Omental fat pad (tissue), 4 donors: ENCODE measurements around the gene F7. TPM values are rescaled to one million over a fixed set of nuclear protein-coding genes. Genes with fewer than 3 reads are reported as not detected.

Experiments
- ATAC-seq: fragments of 150-250 bp; one replicate; pipeline ENCODE4 v1.9.1; 2016; ENCODE audit warnings: mild to moderate bottlenecking, moderate library complexity; ENCODE audit not compliant: low FRiP score
- DNase-seq: peaks from one replicate; pipeline ENCODE4 v3.0.0-alpha.2; 2019; ENCODE audit warnings: low spot score
- CTCF ChIP-seq, 3 donors: fragments of 450-650 bp; IDR thresholded peaks; one replicate each; pipeline ENCODE4 v1.5.1; 2016 to 2017; ENCODE audit warnings: antibody characterized with exemption in 3 of 3, mild to moderate bottlenecking in 3 of 3, moderate library complexity in 2 of 3
- total RNA-seq, 4 donors: library from RNA; depleted of rRNA; stranded (reverse); fragments of >200 nt; gene quantifications; one replicate each; pipeline ENCODE4 v1.1.0, GENCODE V29; 2016

Gene F7
- total RNA-seq, 4 donors from 2014 or later, result 0.24 to 0.74 TPM; not detected in 2

- no peak for DNase-seq
- TF ChIP-seq CTCF (IDR thresholded peaks at IDR 0.05), result no peak
- ATAC-seq, result no peak
Observed at GRCh38 chr13:113148940-113149503, 43.4 kb downstream of the F7 start.

GRCh38 chr13:113149711-113150549 is 44.3 kb downstream of the F7 start:
- ATAC-seq (no peak), DNase-seq (no peak)
- TF ChIP-seq CTCF (IDR thresholded peaks at IDR 0.05), result no peak

DNA sequence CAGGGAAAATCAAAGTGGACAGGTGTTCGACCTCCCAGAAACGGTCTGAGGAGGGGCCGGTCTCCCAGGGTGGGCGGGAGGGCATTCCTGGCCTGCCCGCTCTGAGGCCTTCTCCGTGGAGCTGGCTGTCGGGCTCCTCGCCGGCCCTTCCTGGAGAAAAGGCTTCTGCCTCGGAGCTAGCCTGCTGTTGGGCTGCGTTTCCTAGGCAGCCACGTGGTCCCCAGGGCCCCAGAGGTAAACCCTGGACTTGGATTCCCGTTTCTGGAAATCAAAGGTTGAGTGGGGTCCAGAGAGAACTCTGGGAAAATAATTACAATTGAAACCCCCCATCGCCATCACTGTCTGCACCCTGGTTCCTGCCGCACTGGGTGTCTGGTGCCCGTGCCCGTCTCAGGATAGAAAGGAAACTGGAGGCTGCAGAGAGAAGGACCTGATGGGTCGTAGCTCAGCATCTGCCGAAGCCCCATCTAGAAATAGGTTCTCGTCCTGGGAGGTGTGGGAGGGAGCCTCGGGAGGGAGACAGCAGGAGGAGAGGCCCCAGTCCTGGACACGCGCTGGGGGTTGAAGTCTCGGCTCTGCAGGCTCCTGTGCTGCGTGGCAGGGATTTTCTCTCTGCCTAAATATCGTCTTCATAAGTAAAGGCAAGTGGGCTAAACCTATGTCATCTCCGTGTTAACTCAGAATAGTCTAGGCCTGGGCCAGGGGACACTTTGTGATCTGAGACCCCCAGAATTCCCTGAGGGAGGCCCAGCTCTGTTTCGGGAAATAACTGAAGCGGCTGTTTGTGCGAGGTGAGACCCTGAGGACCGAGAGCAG is 45.2 kb downstream of the F7 start:
- TF ChIP-seq CTCF (IDR thresholded peaks at IDR 0.05), result no peak
- DNase-seq (no peak), ATAC-seq (no peak)

DNA sequence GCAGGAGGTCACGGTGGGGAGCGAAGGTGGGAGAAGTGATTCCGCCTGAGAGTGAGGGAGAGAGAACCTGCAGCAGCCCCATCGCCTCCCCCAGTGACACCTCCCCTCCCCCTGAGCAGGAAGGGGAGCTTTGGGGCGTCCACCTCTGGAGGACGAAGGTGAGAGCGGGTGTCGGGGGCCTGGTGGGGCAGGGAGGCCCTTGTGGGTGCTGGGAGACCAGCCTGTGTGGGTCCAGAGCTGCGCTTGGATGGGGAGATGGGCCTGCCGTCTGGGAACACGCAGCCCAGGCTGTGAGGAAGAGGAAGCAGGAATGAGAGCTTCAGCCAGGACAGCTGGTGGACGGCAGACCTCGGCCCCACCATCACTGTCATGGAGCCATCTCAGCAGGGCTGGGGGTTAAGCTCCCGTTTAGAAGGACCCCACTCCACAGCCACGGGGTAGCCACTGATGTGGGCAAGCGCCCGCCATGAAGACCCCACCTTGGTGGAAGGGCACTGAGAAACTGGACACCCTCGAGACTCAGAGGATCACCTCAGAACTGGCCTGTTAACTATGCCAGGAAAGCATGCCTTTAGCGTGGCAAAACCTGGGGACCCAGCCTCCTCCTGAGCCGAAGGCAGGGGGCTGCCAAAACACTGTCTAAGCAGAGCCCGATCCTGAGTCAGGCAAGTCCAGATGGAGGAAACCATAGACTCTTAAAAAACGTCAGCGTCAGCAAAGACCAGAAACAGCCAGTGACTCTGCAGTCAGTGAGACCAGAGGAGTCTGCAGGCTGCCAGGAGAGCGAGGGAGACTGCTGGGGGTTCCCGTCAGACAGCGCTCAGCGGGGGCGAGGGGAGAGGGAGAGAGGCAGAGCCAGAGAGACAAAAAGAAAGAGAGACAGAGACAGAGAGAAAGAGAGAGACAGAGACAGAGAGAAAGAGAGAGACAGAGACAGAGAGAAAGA is 46.4 kb downstream of the F7 start:
- TF ChIP-seq CTCF (IDR thresholded peaks at IDR 0.05), result no peak
- ATAC-seq (no peak), DNase-seq (no peak)

- ATAC-seq (no peak), DNase-seq (no peak)
- no peak for TF ChIP-seq CTCF (IDR thresholded peaks at IDR 0.05)
Observed at GRCh38 chr13:113152691-113152983, 47.0 kb downstream of the F7 start.

DNA sequence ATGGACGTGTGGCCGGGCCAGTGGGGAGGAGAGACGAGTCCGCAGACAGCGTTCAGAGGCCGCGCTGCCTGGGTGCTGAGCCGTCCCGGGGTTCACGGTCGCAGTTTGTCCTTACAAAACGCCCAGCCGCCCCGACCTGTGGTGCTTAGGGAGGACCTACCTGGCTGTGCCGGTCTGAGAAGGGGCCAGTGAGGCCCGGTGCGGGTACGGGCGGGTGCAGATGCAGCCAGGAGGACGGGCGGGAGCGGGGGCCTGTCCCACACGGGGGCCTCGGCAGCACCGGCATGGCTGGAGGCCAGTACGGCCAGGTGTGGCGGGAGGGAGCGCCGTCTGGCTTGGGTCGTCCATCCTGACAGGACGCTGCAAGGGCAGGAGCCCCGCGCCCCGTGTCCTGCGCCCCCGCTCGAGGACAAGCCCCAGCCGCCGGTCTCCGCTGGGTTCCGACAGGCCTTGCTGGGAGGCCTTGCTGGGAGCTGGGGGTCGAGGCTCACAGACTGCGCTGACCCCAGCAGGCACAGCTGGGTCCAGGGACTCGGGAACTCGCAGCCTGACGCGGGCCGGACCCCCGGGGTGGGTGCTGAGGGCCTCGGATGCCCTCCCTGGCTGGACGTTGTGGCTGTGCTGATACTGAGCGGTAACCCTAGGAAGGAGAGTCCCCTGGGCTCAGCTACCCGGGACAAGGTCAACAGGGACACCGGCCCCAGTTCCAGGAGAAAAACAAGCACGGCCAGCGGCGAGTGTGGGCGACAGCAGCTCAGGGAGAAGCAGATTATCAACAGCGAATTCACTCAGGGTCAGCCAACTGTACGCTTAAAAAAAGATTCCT is 47.6 kb downstream of the F7 start:
- TF ChIP-seq CTCF (IDR thresholded peaks at IDR 0.05), result no peak
- peak; percentile 51 for ATAC-seq
- DNase-seq, result no peak
